Endothelial cell of umbilical vein (primary cell): Measurements from ENCODE around the gene MEF2D. TPM values are rescaled to one million over a fixed set of nuclear protein-coding genes. Genes with fewer than 3 reads are reported as not detected.

ENCODE experiments used
- BruUV-seq: library from RNA; stranded (reverse); fragments of 400-500 nt; replicated peaks from 2 replicates; lab custom pipeline; 2021; lab: Mats Ljungman, UMichigan
- CTCF ChIA-PET: fragments of 300-600, 350-600 bp; sonication (Branson Sonifier 250); formaldehyde crosslinking; loops from one replicate; lab custom pipeline; 2021; ENCODE audit warnings: antibody characterized with exemption, inconsistent platforms; lab: Charles Lee
- POLR2A ChIA-PET: fragments of 300-600, 350-600 bp; sonication (Branson Sonifier 250); formaldehyde crosslinking; loops from one replicate; lab custom pipeline; 2021; ENCODE audit warnings: antibody characterized with exemption, inconsistent platforms; lab: Charles Lee
- DNase-seq: peaks from one replicate; pipeline ENCODE4 v3.0.0-alpha.2; 2011; ENCODE audit warnings: low read depth, low spot score
- FAIRE-seq: peaks from 2 replicates; lab custom pipeline; 2011; peaks lifted over from hg19 to GRCh38; lab: Jason Lieb, UNC
- H2AFZ ChIP-seq: 2 replicates; pipeline ENCODE4 v1.6.0; 2012; ENCODE audit warnings: low read depth, low read length, control low read depth, inconsistent platforms
- H3K27ac ChIP-seq: 2 replicates; pipeline ENCODE4 v1.5.1; 2011; ENCODE audit warnings: low read depth, mild to moderate bottlenecking, control low read depth, low read length, moderate library complexity; ENCODE audit not compliant: insufficient read depth
- H3K27me3 ChIP-seq, 2 experiments: 2 replicates each; pipeline versions ENCODE4 v1.6.0 to v1.6.1; 2011; ENCODE audit warnings: low read length in 2 of 2, mixed read lengths in 1 of 2; ENCODE audit not compliant: control insufficient read depth in 2 of 2, insufficient read depth in 2 of 2
- H3K36me3 ChIP-seq, 2 experiments: 2 replicates in 1 of 2; 3 replicates in 1 of 2; pipeline ENCODE4 v1.5.1; 2011; ENCODE audit warnings: low read length in 2 of 2, mild to moderate bottlenecking in 1 of 2, moderate library complexity in 1 of 2; ENCODE audit not compliant: control insufficient read depth in 2 of 2, insufficient read depth in 2 of 2; ENCODE audit errors: extremely low read depth in 1 of 2
- H3K4me1 ChIP-seq: 3 replicates; pipeline ENCODE4 v1.5.1; 2011; ENCODE audit warnings: mild to moderate bottlenecking, low read length; ENCODE audit not compliant: control insufficient read depth, insufficient read depth; ENCODE audit errors: extremely low read depth
- H3K4me2 ChIP-seq: 2 replicates; pipeline ENCODE4 v1.6.1; 2011; ENCODE audit warnings: low read length, control low read depth, mixed read lengths; ENCODE audit not compliant: insufficient read depth
- H3K4me3 ChIP-seq, 3 experiments: fragments of 200-600 bp in 1 of 3; sonication (generic), shearing (Covaris generic) in 1 of 3; replicated peaks in 1 of 3; 2 replicates each; pipeline ENCODE4 v1.5.1; 2011 to 2016; ENCODE audit warnings: control low read depth in 3 of 3, low read length in 3 of 3, mild to moderate bottlenecking in 2 of 3, inconsistent platforms in 1 of 3, low read depth in 1 of 3, moderate library complexity in 1 of 3; ENCODE audit not compliant: insufficient read depth in 1 of 3
- H3K79me2 ChIP-seq: 2 replicates; pipeline ENCODE4 v1.6.0; 2012; ENCODE audit warnings: low read length, inconsistent platforms; ENCODE audit not compliant: control insufficient read depth, insufficient read depth
- H3K9ac ChIP-seq: replicated peaks from 2 replicates; pipeline ENCODE3; 2011; ENCODE audit warnings: low read length, control low read depth; ENCODE audit not compliant: insufficient read depth; ENCODE audit errors: extremely low read depth
- H3K9me1 ChIP-seq: replicated peaks from 3 replicates; pipeline ENCODE4 v1.6.0; 2011; ENCODE audit warnings: mild to moderate bottlenecking, low read length; ENCODE audit not compliant: control insufficient read depth, insufficient read depth; ENCODE audit errors: extremely low read depth
- H3K9me3 ChIP-seq: replicated peaks from 2 replicates; pipeline ENCODE4 v1.5.1; 2012; ENCODE audit warnings: low read length, inconsistent platforms; ENCODE audit not compliant: control insufficient read depth, insufficient read depth
- H4K20me1 ChIP-seq: replicated peaks from 2 replicates; pipeline ENCODE3; 2011; ENCODE audit warnings: mild to moderate bottlenecking, low read length; ENCODE audit not compliant: control insufficient read depth, insufficient read depth; ENCODE audit errors: extremely low read depth
- CTCF ChIP-seq, 2 donors: IDR thresholded peaks; 1 replicate in 1 of 2; 2 replicates in 1 of 2; pipeline ENCODE4 v1.5.1; 2011; ENCODE audit warnings: low read length in 2 of 2, mild to moderate bottlenecking in 2 of 2, moderate library complexity in 2 of 2, control low read depth in 1 of 2, inconsistent platforms in 1 of 2, low read depth in 1 of 2; ENCODE audit not compliant: insufficient read depth in 1 of 2; ENCODE audit errors: extremely low read depth in 1 of 2
- EZH2 ChIP-seq: IDR thresholded peaks from 2 replicates; pipeline ENCODE4 v1.6.1; 2012; ENCODE audit warnings: borderline replicate concordance, low read depth, mild to moderate bottlenecking, moderate library complexity, low read length, inconsistent platforms; ENCODE audit not compliant: severe bottlenecking
- FOS ChIP-seq: IDR thresholded peaks from 2 replicates; pipeline ENCODE4 v1.6.1; 2011; ENCODE audit warnings: mild to moderate bottlenecking, low read length, moderate library complexity, borderline replicate concordance; ENCODE audit not compliant: insufficient read depth
- GATA2 ChIP-seq: IDR thresholded peaks from 2 replicates; pipeline ENCODE4 v1.7.0; 2011; ENCODE audit warnings: low read depth, mild to moderate bottlenecking, moderate library complexity, mixed read lengths, low read length; ENCODE audit not compliant: insufficient read length, insufficient read depth
- MAX ChIP-seq: IDR thresholded peaks from 2 replicates; pipeline ENCODE4 v1.6.1; 2011; ENCODE audit not compliant: insufficient read depth, insufficient read length
- MYC ChIP-seq: IDR thresholded peaks from one replicate; pipeline ENCODE4 v1.6.1; 2011; ENCODE audit warnings: mild to moderate bottlenecking, low read depth, low read length
- POLR2A ChIP-seq: IDR thresholded peaks from 2 replicates; pipeline ENCODE4 v1.6.1; 2012; ENCODE audit warnings: low read depth, mild to moderate bottlenecking, control low read depth, low read length
- dilution Hi-C: fragments of 300-500 bp; cut with MboI; formaldehyde crosslinking; loops from one replicate; pipeline ENCODE4 v1.15.0; 2019; ENCODE audit warnings: low sequenced_read_pairs; ENCODE audit not compliant: extremely low pct_ligation_motif_present
- intact Hi-C: fragments of 100-400 bp; cut with micrococcal nuclease; formaldehyde crosslinking; loops from one replicate; pipeline ENCODE4 v1.10.0; 2022
- polyA plus RNA-seq, 4 experiments: library from polyadenylated mRNA; depleted of rRNA in 3 of 4; stranded (reverse) in 3 of 4; unstranded in 1 of 4; fragments of >200 nt; gene quantifications; 2 replicates each; pipeline versions ENCODE4 v1.2.1 to v1.2.3, GENCODE V29; 2011 to 2012; ENCODE audit warnings: missing spikeins in 1 of 4
- total RNA-seq: library from RNA; stranded (reverse); gene quantifications from 2 replicates; pipeline ENCODE4 v1.2.3, GENCODE V29; 2021

Gene MEF2D
- total and polyA plus RNA-seq, 2 donors (not counting 3 experiments of a cell fraction or from before 2014, with no cell fraction given) = 45.4 to 52.2 TPM

DNA sequence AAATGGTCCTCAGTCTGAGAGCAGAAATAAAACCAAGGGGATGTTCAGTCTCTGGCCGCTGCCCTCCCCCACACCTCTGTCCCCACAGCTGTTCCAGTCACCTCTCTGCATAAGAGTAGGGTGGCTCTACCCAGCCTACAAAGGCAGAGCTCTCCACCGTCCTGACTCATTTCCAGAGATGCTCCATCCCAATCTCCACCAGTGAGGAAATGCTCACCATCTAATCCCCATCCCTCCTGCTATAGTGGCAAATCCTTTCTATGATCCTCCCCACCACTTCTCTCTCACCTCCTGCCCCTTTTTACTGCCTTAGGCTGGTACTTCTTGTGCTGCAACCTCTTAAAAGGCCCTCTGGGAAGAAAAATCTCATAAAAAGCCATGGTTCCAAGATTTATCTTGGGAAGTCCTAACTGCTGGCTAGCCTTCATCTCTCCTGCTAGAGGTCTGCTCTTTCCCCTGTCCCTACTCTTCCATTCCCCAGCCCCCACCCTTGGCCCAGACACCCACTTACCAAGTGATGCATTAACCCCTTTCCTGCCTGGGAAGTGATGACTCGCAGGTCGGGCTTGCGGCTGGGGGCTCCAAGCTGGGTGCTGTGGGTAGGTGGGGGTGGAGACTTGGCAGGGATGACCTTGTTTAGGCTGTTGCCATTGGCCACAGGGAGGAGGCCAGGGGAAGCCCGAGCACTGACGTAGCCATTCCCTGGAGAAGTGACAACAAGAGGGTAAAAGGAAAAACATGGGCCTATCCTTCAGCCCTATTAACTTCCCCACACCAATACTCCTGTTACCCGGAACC lies 23.9 kb downstream of the MEF2D start:
- no peaks in the 10 kb centered on the region for H3K79me2 ChIP-seq
- H3K27me3 ChIP-seq = no peaks in the 10 kb centered on the region
- DNase-seq = peak; percentile 45
- dilution Hi-C loops = no loop called here
- no peak overlapping the region for H2AFZ ChIP-seq
- no peaks in the 10 kb centered on the region for H4K20me1 ChIP-seq
- peaks cover 8% of the 10 kb centered on the region for H3K4me1 ChIP-seq
- H3K4me2 ChIP-seq = no peak overlapping the region
- no peak for FAIRE-seq
- ChIA-PET POLR2A (no interaction called here), CTCF (interaction anchor here (0.7 to 1.7 kb wide), 4 partner anchors 11 to 96 kb away, joined by 3 to 5 read pairs (median 4); partner anchors contain the start of gene MEF2D)
- TF ChIP-seq MAX (no peak), MYC (no peak), GATA2 (no peak), EZH2 (no peak), CTCF (IDR thresholded peaks at IDR 0.05; ENCODE audit: extremely low read depth in 1 of 2, insufficient read depth in 1 of 2, low read depth in 1 of 2, low read length in 2 of 2) (no peak), FOS (no peak), POLR2A (no peak)
- H3K27ac ChIP-seq = peak overlapping the region; percentile 60
- H3K36me3 ChIP-seq = peaks cover 25 to 75% of the 10 kb centered on the region in 2 experiments
- H3K4me3 ChIP-seq = no peak overlapping the region
- H3K9me1 ChIP-seq = no peaks in the 10 kb centered on the region
- H3K9me3 ChIP-seq = no peaks in the 10 kb centered on the region
- no peak overlapping the region for H3K9ac ChIP-seq
- intact Hi-C loops = no loop called here
- BruUV-seq = no TSS peak
